ENCODE results near the gene MC1R.

The MC1R gene

DNA sequence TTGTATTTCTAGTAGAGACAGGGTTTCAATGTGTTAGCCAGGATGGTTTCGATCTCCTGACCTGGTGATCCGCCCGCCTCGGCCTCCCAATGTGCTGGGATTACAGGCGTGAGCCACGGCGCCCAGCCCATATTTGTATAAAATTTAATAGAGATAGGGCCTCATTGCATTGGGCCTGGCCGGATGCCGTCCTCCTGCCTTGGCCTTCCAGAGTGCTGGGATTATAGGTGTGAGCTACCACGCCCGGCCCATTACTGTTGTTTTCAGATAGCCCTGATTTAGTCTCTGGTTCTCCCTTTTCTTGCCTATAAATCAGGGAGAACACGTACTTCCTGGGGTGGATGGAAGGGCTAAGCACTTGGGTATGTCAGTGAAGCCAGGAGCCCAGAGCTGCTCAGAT is 33.4 kb downstream of the MC1R start:
- Histone ChIP-seq H3K27ac (ENCODE audit: insufficient read depth, low read depth, low read length, poor library complexity, severe bottlenecking) (no peak overlapping the region), H3K36me3 (ENCODE audit: control insufficient read depth, insufficient read depth, low read length) (no peaks in the 10 kb centered on the region), H3K27me3 (ENCODE audit: control insufficient read depth, insufficient read depth, low read length, poor library complexity, severe bottlenecking) (peaks cover 20% of the 10 kb centered on the region), H3K9me3 (ENCODE audit: control insufficient read depth, low read length) (no peaks in the 10 kb centered on the region), H3K4me3 (ENCODE audit: insufficient read depth, low read depth, low read length) (no peak overlapping the region), H3K4me1 (ENCODE audit: control insufficient read depth, insufficient read depth, low read length) (no peaks in the 10 kb centered on the region)
- WGBS, 2 experiments, result 93 to 96% methylated on average over 12 of the region's 12 CpGs

GRCh38 chr16:89952551-89952950 is 33.9 kb downstream of the MC1R start:
- Histone ChIP-seq H3K4me3 (ENCODE audit: insufficient read depth, low read depth, low read length) (no peak overlapping the region), H3K4me1 (ENCODE audit: control insufficient read depth, insufficient read depth, low read length) (no peaks in the 10 kb centered on the region)
- WGBS, 2 experiments, result 91 to 96% methylated on average over 6 of the region's 6 CpGs

DNA sequence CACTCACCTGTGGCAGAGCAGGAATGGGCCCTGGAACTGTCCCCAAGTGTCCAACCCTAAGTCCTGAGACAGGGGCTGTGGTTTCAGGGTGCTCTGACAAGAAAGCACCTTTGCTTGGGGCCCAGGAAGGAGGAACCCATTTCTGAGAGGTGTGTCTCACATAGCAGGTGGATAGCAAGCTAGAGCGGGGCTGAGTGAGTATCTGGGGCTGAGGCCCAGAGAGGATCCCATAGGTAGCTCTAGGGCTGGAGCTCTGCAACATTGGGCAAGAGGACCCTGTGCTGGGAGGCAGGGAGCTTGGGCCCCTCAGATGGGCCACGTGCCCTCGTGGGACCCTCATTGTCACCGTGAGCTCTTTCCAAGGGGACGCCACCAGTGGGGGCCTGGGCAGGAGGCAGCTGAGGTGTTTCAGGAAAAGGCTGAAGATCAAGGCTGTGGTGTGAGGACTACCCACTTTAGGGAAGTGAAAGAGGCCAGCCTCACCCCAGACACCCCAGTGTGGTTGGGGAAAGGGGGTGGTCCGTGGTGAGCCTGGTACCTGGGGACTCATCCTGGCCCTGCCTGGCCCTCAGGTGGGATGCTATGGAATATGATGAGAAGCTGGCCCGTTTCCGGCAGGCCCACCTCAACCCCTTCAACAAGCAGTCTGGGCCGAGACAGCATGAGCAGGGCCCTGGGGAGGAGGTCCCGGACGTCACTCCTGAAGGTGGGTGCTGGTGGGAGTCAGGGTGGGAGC is 35.2 kb downstream of the MC1R start:
- 94 to 97% methylated on average over 11 of the region's 11 CpGs for whole genome bisulfite sequencing, 2 experiments

More at GRCh38 chr16:89952551-89952950, 33.9 kb downstream of the MC1R start:
- Histone ChIP-seq H3K27ac (ENCODE audit: insufficient read depth, low read depth, low read length, poor library complexity, severe bottlenecking) (no peak overlapping the region), H3K36me3 (ENCODE audit: control insufficient read depth, insufficient read depth, low read length) (no peaks in the 10 kb centered on the region), H3K9me3 (ENCODE audit: control insufficient read depth, low read length) (no peaks in the 10 kb centered on the region), H3K27me3 (ENCODE audit: control insufficient read depth, insufficient read depth, low read length, poor library complexity, severe bottlenecking) (peaks cover 15% of the 10 kb centered on the region)

GRCh38 chr16:89954462-89954861 is 35.8 kb downstream of the MC1R start:
- Histone ChIP-seq H3K27me3 (ENCODE audit: control insufficient read depth, insufficient read depth, low read length, poor library complexity, severe bottlenecking) (peaks cover 2% of the 10 kb centered on the region), H3K4me1 (ENCODE audit: control insufficient read depth, insufficient read depth, low read length) (no peaks in the 10 kb centered on the region), H3K9me3 (ENCODE audit: control insufficient read depth, low read length) (no peaks in the 10 kb centered on the region), H3K4me3 (ENCODE audit: insufficient read depth, low read depth, low read length) (no peak overlapping the region), H3K36me3 (ENCODE audit: control insufficient read depth, insufficient read depth, low read length) (peaks cover 9% of the 10 kb centered on the region), H3K27ac (ENCODE audit: insufficient read depth, low read depth, low read length, poor library complexity, severe bottlenecking) (no peak overlapping the region)
- WGBS, 2 experiments, result 94 to 95% methylated on average over 15 of the region's 15 CpGs

More for the DNA sequence above, 35.2 kb downstream of the MC1R start:
- H3K9me3 ChIP-seq (ENCODE audit: control insufficient read depth, low read length), result no peaks in the 10 kb centered on the region
- H3K4me1 ChIP-seq (ENCODE audit: control insufficient read depth, insufficient read depth, low read length), result no peaks in the 10 kb centered on the region
- H3K4me3 ChIP-seq (ENCODE audit: insufficient read depth, low read depth, low read length), result no peak overlapping the region
- no peak overlapping the region for H3K27ac ChIP-seq (ENCODE audit: insufficient read depth, low read depth, low read length, poor library complexity, severe bottlenecking)
- peaks cover 7% of the 10 kb centered on the region for H3K27me3 ChIP-seq (ENCODE audit: control insufficient read depth, insufficient read depth, low read length, poor library complexity, severe bottlenecking)
- peaks cover 8% of the 10 kb centered on the region for H3K36me3 ChIP-seq (ENCODE audit: control insufficient read depth, insufficient read depth, low read length)

GRCh38 chr16:89955001-89955685 is 36.5 kb downstream of the MC1R start:
- peaks cover 9% of the 10 kb centered on the region for H3K36me3 ChIP-seq (ENCODE audit: control insufficient read depth, insufficient read depth, low read length)
- H3K4me1 ChIP-seq (ENCODE audit: control insufficient read depth, insufficient read depth, low read length), result no peaks in the 10 kb centered on the region
- H3K9me3 ChIP-seq (ENCODE audit: control insufficient read depth, low read length), result no peaks in the 10 kb centered on the region
- no peak overlapping the region for H3K27ac ChIP-seq (ENCODE audit: insufficient read depth, low read depth, low read length, poor library complexity, severe bottlenecking)
- 84 to 89% methylated on average over 15 of the region's 15 CpGs for WGBS, 2 experiments
- H3K27me3 ChIP-seq (ENCODE audit: control insufficient read depth, insufficient read depth, low read length, poor library complexity, severe bottlenecking), result no peaks in the 10 kb centered on the region
- no peak overlapping the region for H3K4me3 ChIP-seq (ENCODE audit: insufficient read depth, low read depth, low read length)

- Histone ChIP-seq H3K9me3 (ENCODE audit: control insufficient read depth, low read length) (no peaks in the 10 kb centered on the region), H3K27ac (ENCODE audit: insufficient read depth, low read depth, low read length, poor library complexity, severe bottlenecking) (no peak overlapping the region), H3K4me3 (ENCODE audit: insufficient read depth, low read depth, low read length) (no peak overlapping the region), H3K27me3 (ENCODE audit: control insufficient read depth, insufficient read depth, low read length, poor library complexity, severe bottlenecking) (no peaks in the 10 kb centered on the region), H3K4me1 (ENCODE audit: control insufficient read depth, insufficient read depth, low read length) (no peaks in the 10 kb centered on the region), H3K36me3 (ENCODE audit: control insufficient read depth, insufficient read depth, low read length) (peaks cover 9% of the 10 kb centered on the region)
- WGBS, 2 experiments, result 95 to 96% methylated on average over 15 of the region's 15 CpGs
These were observed 38.0 kb downstream of the MC1R start for GRCh38 chr16:89956505-89957215.

GRCh38 chr16:89957216-89957785 is 38.6 kb downstream of the MC1R start:
- Histone ChIP-seq H3K4me3 (ENCODE audit: insufficient read depth, low read depth, low read length) (no peak overlapping the region), H3K9me3 (ENCODE audit: control insufficient read depth, low read length) (no peaks in the 10 kb centered on the region), H3K27ac (ENCODE audit: insufficient read depth, low read depth, low read length, poor library complexity, severe bottlenecking) (no peak overlapping the region), H3K27me3 (ENCODE audit: control insufficient read depth, insufficient read depth, low read length, poor library complexity, severe bottlenecking) (no peaks in the 10 kb centered on the region), H3K36me3 (ENCODE audit: control insufficient read depth, insufficient read depth, low read length) (peaks cover 9% of the 10 kb centered on the region), H3K4me1 (ENCODE audit: control insufficient read depth, insufficient read depth, low read length) (no peaks in the 10 kb centered on the region)
- WGBS, 2 experiments, result 95 to 96% methylated on average over 23 of the region's 23 CpGs

DNA sequence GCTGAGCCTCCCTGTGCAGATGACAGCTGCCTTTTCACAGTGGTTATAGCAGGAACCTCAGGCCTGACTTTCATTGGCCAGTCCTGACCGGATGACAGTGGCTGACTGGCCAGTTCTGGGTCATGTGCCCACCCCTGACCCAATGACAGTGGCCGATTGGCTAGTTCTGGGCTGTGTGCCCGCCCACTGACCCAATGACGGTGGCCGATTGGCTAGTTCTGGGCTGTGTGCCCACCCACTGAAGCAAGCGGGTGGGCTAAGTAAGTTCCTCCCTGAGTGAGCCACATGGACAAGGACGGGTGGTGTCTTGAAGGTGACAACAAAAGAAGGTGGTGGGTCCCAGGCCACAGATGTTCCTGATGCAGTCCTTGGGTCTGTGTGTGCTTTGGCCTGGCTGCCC is 39.4 kb downstream of the MC1R start:
- no peak overlapping the region for H3K4me3 ChIP-seq (ENCODE audit: insufficient read depth, low read depth, low read length)
- no peaks in the 10 kb centered on the region for H3K9me3 ChIP-seq (ENCODE audit: control insufficient read depth, low read length)
- no peaks in the 10 kb centered on the region for H3K4me1 ChIP-seq (ENCODE audit: control insufficient read depth, insufficient read depth, low read length)
- no peak overlapping the region for H3K27ac ChIP-seq (ENCODE audit: insufficient read depth, low read depth, low read length, poor library complexity, severe bottlenecking)
- H3K27me3 ChIP-seq (ENCODE audit: control insufficient read depth, insufficient read depth, low read length, poor library complexity, severe bottlenecking), result no peaks in the 10 kb centered on the region
- H3K36me3 ChIP-seq (ENCODE audit: control insufficient read depth, insufficient read depth, low read length), result peaks cover 9% of the 10 kb centered on the region
- WGBS, 2 experiments, result 86 to 87% methylated on average over 7 of the region's 7 CpGs

- WGBS, 2 experiments, result 96% methylated on average over 10 of the region's 10 CpGs
- peaks cover 9% of the 10 kb centered on the region for H3K36me3 ChIP-seq (ENCODE audit: control insufficient read depth, insufficient read depth, low read length)
- H3K4me3 ChIP-seq (ENCODE audit: insufficient read depth, low read depth, low read length), result no peak overlapping the region
These were observed 39.9 kb downstream of the MC1R start for GRCh38 chr16:89958596-89958995.

GRCh38 chr16:89960966-89961365 is 42.3 kb downstream of the MC1R start:
- Histone ChIP-seq H3K4me1 (ENCODE audit: control insufficient read depth, insufficient read depth, low read length) (no peaks in the 10 kb centered on the region), H3K27ac (ENCODE audit: insufficient read depth, low read depth, low read length, poor library complexity, severe bottlenecking) (no peak overlapping the region), H3K4me3 (ENCODE audit: insufficient read depth, low read depth, low read length) (no peak overlapping the region), H3K36me3 (ENCODE audit: control insufficient read depth, insufficient read depth, low read length) (peaks cover 9% of the 10 kb centered on the region), H3K27me3 (ENCODE audit: control insufficient read depth, insufficient read depth, low read length, poor library complexity, severe bottlenecking) (no peaks in the 10 kb centered on the region), H3K9me3 (ENCODE audit: control insufficient read depth, low read length) (no peaks in the 10 kb centered on the region)
- 96% methylated on average over 13 of the region's 13 CpGs for WGBS, 2 experiments

More at GRCh38 chr16:89958596-89958995, 39.9 kb downstream of the MC1R start:
- H3K27me3 ChIP-seq (ENCODE audit: control insufficient read depth, insufficient read depth, low read length, poor library complexity, severe bottlenecking), result no peaks in the 10 kb centered on the region
- H3K27ac ChIP-seq (ENCODE audit: insufficient read depth, low read depth, low read length, poor library complexity, severe bottlenecking), result no peak overlapping the region
- no peaks in the 10 kb centered on the region for H3K4me1 ChIP-seq (ENCODE audit: control insufficient read depth, insufficient read depth, low read length)
- H3K9me3 ChIP-seq (ENCODE audit: control insufficient read depth, low read length), result no peaks in the 10 kb centered on the region

All from ectodermal cell (in vitro differentiated cells).